Endometrium (tissue), 2 donors: Measurements from ENCODE around the gene EXOSC3.
"Not testable (repeated sequence)": the region's sequence is repeated elsewhere in the genome, so short reads cannot be mapped to it uniquely, and the experiment has no call there.

Source experiments
- FAIRE-seq: peaks from 2 replicates; lab custom pipeline; 2012; peaks lifted over from hg19 to GRCh38; lab: Jason Lieb, UNC
- donor health status: control.
- donor health status: control.

The EXOSC3 gene

GRCh38 chr9:37775216-37775919, 9.5 kb downstream of the EXOSC3 start:
- no peak for FAIRE-seq

- no peak for FAIRE-seq
Observed at GRCh38 chr9:37769995-37770394, 14.9 kb downstream of the EXOSC3 start.

- no peak for FAIRE-seq
Observed at GRCh38 chr9:37769306-37769705, 15.6 kb downstream of the EXOSC3 start.

- not testable (repeated sequence) for FAIRE-seq
Observed at GRCh38 chr9:37765263-37765662, 19.6 kb downstream of the EXOSC3 start.

- FAIRE-seq = no peak
Observed at GRCh38 chr9:37761511-37761910, 23.4 kb downstream of the EXOSC3 start.

DNA sequence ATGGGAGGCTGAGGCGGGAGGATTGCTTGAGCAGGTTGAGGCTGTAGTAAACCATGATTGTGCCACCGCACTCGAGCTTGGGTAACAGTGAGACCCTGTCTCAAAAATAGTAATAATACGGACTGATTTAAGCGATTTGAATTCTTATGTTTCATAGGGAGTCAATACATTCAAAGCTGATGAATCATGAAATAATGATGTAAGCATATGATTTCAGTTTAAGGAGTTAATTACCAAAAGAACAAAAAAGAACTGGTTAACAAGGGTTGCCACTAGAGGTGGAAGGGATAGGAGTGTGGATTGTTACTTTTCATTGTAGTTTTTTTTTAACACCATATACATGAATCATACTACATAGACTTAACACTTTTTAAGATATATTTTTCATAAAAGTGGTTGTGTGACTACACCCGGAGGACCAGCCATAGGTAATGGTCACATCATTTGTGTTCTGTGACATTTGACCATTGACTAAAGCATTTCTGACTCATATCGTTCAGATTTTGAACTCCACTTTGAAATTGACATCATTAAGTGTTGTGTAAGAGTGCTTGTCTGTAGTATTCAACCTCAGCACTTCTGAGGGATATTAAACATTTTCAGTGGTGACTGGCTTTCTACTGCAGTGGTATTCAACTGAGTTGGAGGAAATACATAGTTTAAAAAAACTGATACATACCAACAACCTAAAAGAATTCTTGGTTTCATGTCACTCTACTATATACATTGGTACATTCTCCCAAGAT, 24.3 kb downstream of the EXOSC3 start:
- no peak for FAIRE-seq

GRCh38 chr9:37758747-37759146, 26.1 kb downstream of the EXOSC3 start:
- no peak for FAIRE-seq

- FAIRE-seq = no peak
Observed at GRCh38 chr9:37753489-37754190, 31.2 kb downstream of the EXOSC3 start, which contains the start of gene TRMT10B. TSS of gene TRMT10B (plus strand) at chr9:37753805. CDS start at chr9:37761932, 8,127 bp downstream.

GRCh38 chr9:37752642-37753488, 32.0 kb downstream of the EXOSC3 start:
- FAIRE-seq = no peak

DNA sequence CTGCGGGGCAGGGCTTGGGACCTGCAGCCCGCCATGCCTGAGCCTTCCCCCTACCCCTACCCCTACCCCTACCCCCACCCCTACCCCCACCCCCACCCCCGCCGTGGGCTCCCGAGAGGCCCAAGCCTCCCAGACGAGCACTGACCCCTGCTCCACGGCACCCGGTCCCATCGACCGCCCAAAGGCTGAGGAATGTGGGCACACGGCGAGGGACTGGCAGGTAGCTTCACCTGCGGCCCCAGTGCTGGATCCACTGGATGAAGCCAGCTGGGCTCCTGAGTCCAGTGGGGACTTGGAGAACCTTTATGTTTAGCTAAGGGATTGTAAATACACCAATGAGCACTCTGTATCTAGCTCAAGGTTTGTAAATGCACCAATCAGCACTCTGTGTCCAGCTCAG, 32.8 kb downstream of the EXOSC3 start:
- FAIRE-seq = not testable (repeated sequence)

- not testable (repeated sequence) for FAIRE-seq
Observed at GRCh38 chr9:37751704-37752103, 33.2 kb downstream of the EXOSC3 start.

DNA sequence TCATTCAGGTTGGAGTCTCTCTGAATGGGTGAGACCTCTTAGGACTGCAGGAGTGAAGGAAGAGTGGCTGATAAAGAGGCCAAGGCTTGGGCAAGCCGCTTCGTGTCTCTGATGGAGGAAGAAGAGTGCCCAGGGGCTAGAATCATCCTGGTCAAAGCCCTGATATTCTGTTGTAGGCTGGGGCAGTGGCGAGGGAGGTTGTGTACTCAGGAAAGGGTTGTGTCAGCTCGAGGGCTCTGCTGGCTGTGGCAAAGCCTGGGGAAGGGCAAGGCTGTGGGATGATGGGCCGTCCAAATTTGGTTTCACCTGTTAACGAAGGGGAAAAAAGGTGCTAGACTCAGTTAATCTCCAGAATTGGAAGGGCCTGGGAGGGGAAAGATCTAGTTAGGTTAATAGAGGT, 33.7 kb downstream of the EXOSC3 start:
- no peak for FAIRE-seq

DNA sequence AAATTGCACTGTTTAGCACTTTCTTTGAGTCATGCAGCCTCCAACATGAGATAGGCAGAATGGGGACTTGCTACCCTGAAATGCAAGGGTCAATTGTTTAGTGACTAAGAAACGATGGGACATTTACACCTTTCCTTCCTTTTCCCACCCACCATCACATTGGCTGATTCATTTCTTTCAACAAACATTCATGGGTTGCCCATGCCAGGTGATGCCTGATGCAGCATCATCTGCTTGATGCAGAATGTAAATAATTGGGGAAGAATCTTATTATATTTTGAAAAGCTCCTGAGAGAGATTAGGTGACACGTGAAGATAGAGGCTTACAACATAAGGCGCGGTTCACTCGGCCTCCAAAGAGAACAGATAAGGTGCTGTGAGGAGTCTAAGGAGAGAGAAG, 35.7 kb downstream of the EXOSC3 start:
- no peak for FAIRE-seq

DNA sequence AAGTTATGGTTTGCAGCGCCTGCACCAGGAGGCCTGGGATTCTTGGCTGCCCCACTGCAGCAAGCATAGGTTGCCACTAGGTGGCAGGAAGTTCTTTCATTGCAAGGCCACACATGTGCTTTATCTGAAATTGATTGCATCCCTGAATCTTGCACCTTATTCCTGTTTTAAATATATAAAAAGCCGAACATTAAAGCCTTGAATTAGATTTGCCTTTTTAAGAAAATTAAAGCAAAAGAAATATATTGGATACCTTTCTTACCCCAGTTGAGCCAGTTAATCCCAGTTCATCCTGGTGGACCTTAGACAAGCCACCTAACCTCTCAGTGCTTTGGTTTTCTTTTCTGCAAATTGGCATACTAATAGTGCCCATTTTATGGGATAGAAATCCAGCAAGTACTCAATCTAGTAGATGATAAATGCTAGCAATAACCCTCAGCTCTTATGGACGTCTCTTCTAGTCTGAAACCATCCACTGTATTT, 37.6 kb downstream of the EXOSC3 start:
- no peak for FAIRE-seq

GRCh38 chr9:37746448-37747270, 38.2 kb downstream of the EXOSC3 start:
- no peak for FAIRE-seq

GRCh38 chr9:37745970-37746369, 38.9 kb downstream of the EXOSC3 start:
- FAIRE-seq = no peak

DNA sequence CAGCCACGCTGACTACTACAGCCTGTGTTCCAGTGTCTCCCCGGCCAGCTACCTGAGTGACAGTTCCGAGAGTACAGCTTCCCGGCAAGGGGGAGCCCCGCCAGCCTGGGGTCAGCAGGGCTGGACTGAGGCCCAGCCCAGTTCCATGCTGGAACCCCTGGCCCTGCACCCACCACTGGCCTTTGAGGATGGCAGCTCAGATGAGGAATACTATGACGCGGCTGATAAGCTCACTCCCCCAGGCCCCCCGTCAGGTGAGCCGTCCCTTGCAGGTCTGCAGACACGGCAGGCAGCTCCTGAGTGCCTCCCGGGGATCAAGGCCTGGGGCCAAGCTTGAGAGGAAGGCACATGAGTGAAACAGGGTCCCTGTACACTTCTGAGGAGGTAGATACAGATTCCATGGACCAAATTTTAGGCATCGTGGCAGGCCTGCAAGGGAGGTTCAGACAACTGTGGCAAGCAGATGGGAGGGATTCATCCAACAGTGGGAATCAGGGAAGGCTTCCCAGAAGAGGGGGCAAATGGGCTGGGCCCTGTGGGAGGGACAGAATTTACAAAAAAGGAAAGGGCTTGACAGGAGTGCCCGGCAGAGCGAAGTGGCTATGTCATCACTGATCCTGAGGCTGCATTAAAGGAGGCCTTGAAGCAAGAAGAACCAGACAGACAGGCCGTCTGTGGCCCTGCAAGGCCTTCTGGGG, 44.1 kb downstream of the EXOSC3 start:
- no peak for FAIRE-seq

DNA sequence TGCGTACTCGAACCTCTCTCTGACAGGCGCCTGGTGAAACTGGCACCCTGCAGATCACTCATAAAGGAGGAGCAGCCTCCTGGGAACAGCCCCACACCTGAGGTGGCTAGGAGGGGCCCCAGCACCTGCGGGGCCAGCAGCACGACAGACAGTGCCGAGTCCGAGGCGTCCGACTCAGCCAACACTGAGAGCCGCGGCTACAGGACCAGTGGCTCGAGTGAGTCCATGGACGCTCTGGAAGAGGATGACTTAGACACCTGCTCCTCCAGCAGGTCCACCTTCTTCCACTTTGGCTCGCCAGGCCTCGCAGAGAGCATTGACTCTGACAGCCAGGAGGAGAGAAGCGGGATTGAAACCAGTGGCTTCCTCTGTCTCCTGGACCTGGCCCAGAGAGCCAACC, 44.7 kb downstream of the EXOSC3 start:
- FAIRE-seq = no peak

- no peak for FAIRE-seq
Observed at GRCh38 chr9:37739222-37739621, 45.6 kb downstream of the EXOSC3 start.

GRCh38 chr9:37732952-37733351, 51.9 kb downstream of the EXOSC3 start:
- FAIRE-seq = no peak
